Testis (tissue), 3 donors: Measurements from ENCODE around the gene DNAJB5. TPM values are rescaled to one million over a fixed set of nuclear protein-coding genes. Genes with fewer than 3 reads are reported as not detected.

Experiments used
- DNase-seq: peaks from one replicate; pipeline ENCODE4 v3.0.0-alpha.2; 2019
- H3K27ac ChIP-seq, 2 donors: fragments of 200-600 bp; sonication (generic); one replicate each; pipeline ENCODE4 v1.5.1; 2019
- H3K27me3 ChIP-seq: fragments of 200-600 bp; sonication (generic); one replicate; pipeline ENCODE4 v1.5.1; 2019
- H3K36me3 ChIP-seq: fragments of 200-600 bp; sonication (generic); one replicate; pipeline ENCODE4 v1.5.1; 2017; ENCODE audit warnings: low read depth; ENCODE audit errors: missing control alignments
- H3K4me1 ChIP-seq: fragments of 200-600 bp; sonication (generic); one replicate; pipeline ENCODE4 v1.5.1; 2019
- H3K4me3 ChIP-seq, 2 donors: fragments of 200-600 bp; sonication (generic); one replicate each; pipeline ENCODE4 v1.5.1; 2017 to 2019
- H3K9me3 ChIP-seq: fragments of 200-600 bp; sonication (generic); one replicate; pipeline ENCODE4 v1.5.1; 2017
- CTCF ChIP-seq, 3 experiments: fragments of 450-650 bp in 2 of 3; fragments of 200-600 bp in 1 of 3; sonication (generic) in 1 of 3; IDR thresholded peaks; one replicate each; pipeline ENCODE4 v1.5.1; 2016 to 2019; ENCODE audit warnings: antibody characterized with exemption in 3 of 3, mild to moderate bottlenecking in 2 of 3, moderate library complexity in 1 of 3
- POLR2A ChIP-seq: fragments of 450-650 bp; IDR thresholded peaks from one replicate; pipeline ENCODE4 v1.6.1; 2017; ENCODE audit warnings: antibody characterized with exemption, mild to moderate bottlenecking, moderate library complexity
- WGBS, 2 donors: methylation state at CpG; one replicate each; pipeline ENCODE4 v1.1.5; 2018; 5-methylcytosine and 5-hydroxymethylcytosine counted together
- intact Hi-C: fragments of 100-400 bp; cut with DNase I; formaldehyde crosslinking; loops from one replicate; pipeline ENCODE4 v1.15.1; 2023; ENCODE audit warnings: low total_unique reads
- polyA plus RNA-seq: library from polyadenylated mRNA; stranded (reverse); fragments of 350-450 nt; fragmentation: Illumina TruSeq; extraction: RNeasy Lipid Tissue Mini Kit (QIAGEN cat#74804); gene quantifications from one replicate; pipeline ENCODE4 v1.2.3, GENCODE V29; 2014; ENCODE audit warnings: low read depth, low replicate concordance; ENCODE audit not compliant: insufficient read depth
- total RNA-seq, 2 donors: library from RNA; depleted of rRNA; stranded (reverse); fragments of >200 nt; gene quantifications; one replicate each; pipeline ENCODE4 v1.2.3, GENCODE V29; 2016

The DNAJB5 gene
- total and polyA plus RNA-seq, 3 donors from 2014 or later, result 44.0 to 49.9 (median 47.7) TPM

- no peak for TF ChIP-seq POLR2A
- H3K4me3 ChIP-seq, result no peak overlapping the region
- no peaks in the 10 kb centered on the region for H3K9me3 ChIP-seq
- DNase-seq, result no peak
- intact Hi-C loops, result no loop called here
- H3K27me3 ChIP-seq, result no peaks in the 10 kb centered on the region
- 78 to 84% methylated on average over 7 of the region's 7 CpGs for WGBS, 2 donors
- H3K4me1 ChIP-seq, result no peaks in the 10 kb centered on the region
- H3K36me3 ChIP-seq, result no peaks in the 10 kb centered on the region
- H3K27ac ChIP-seq, result no peak overlapping the region
These were observed 7.2 kb upstream of the DNAJB5 start for GRCh38 chr9:34982361-34982760.

- Histone ChIP-seq H3K9me3 (no peaks in the 10 kb centered on the region), H3K27me3 (no peaks in the 10 kb centered on the region), H3K4me1 (peaks cover under 1% of the 10 kb centered on the region), H3K4me3 (no peak overlapping the region), H3K27ac (no peak overlapping the region), H3K36me3 (no peaks in the 10 kb centered on the region)
- TF ChIP-seq POLR2A, result no peak
- TF ChIP-seq CTCF (IDR thresholded peaks at IDR 0.05), result no peak
- WGBS, 2 donors, result 82 to 86% methylated on average over 2 of the region's 2 CpGs
- intact Hi-C loops, result no loop called here
- no peak for DNase-seq
These were observed 6.3 kb upstream of the DNAJB5 start for GRCh38 chr9:34983209-34983608.

- DNase-seq, result peak; percentile 53
- TF ChIP-seq POLR2A (no peak), CTCF (IDR thresholded peaks at IDR 0.05) (no peak)
- Histone ChIP-seq H3K27ac (no peak overlapping the region), H3K36me3 (no peaks in the 10 kb centered on the region), H3K4me3 (no peak overlapping the region), H3K27me3 (no peaks in the 10 kb centered on the region), H3K9me3 (no peaks in the 10 kb centered on the region), H3K4me1 (peaks cover 6% of the 10 kb centered on the region)
- intact Hi-C loops, result no loop called here
- WGBS, 2 donors, result 7 to 13% methylated on average over 1 of the region's 1 CpG
These were observed 5.5 kb upstream of the DNAJB5 start for GRCh38 chr9:34984049-34984448.

GRCh38 chr9:34985311-34985899 is 4.1 kb upstream of the DNAJB5 start:
- TF ChIP-seq POLR2A, result no peak
- TF ChIP-seq CTCF (IDR thresholded peaks at IDR 0.05), result peak; percentile 75 to 84 (median 77)
- H3K4me1 ChIP-seq, result peaks cover 11% of the 10 kb centered on the region
- H3K4me3 ChIP-seq, result no peak overlapping the region
- no peaks in the 10 kb centered on the region for H3K9me3 ChIP-seq
- H3K36me3 ChIP-seq, result no peaks in the 10 kb centered on the region
- intact Hi-C loops, result no loop called here
- no peak overlapping the region for H3K27ac ChIP-seq
- no peaks in the 10 kb centered on the region for H3K27me3 ChIP-seq
- WGBS, 2 donors, result 18 to 20% methylated on average over 7 of the region's 7 CpGs
- DNase-seq, result peak; percentile 91

- no peaks in the 10 kb centered on the region for H3K27me3 ChIP-seq
- H3K27ac ChIP-seq, result no peak overlapping the region
- no peak for DNase-seq
- 64 to 74% methylated on average over 6 to 9 of the region's 9 CpGs for WGBS, 2 donors
- intact Hi-C loops, result no loop called here
- peaks cover 17% of the 10 kb centered on the region for H3K4me1 ChIP-seq
- H3K36me3 ChIP-seq, result no peaks in the 10 kb centered on the region
- H3K4me3 ChIP-seq, result no peak overlapping the region
- no peak for TF ChIP-seq CTCF (IDR thresholded peaks at IDR 0.05)
- TF ChIP-seq POLR2A, result no peak
- no peaks in the 10 kb centered on the region for H3K9me3 ChIP-seq
These were observed 3.0 kb upstream of the DNAJB5 start for GRCh38 chr9:34986540-34987047.
